ENCODE data around the gene RASGRF2.

The RASGRF2 gene

GRCh38 chr5:81202655-81203054 is 242.5 kb downstream of the RASGRF2 start:
- H3K4me3 ChIP-seq (ENCODE audit: low read depth, low read length) = no peak overlapping the region
- POLR2A ChIA-PET = no interaction called here
- no peak for DNase-seq (ENCODE audit: low read depth, low spot score)
- CTCF ChIA-PET = interaction anchor here (1.0 to 1.9 kb wide), 3 partner anchors 9 to 963 kb away, joined by 3 to 6 read pairs (median 3); no protein-coding TSS in a partner anchor
- TF ChIP-seq, protein P1, sequence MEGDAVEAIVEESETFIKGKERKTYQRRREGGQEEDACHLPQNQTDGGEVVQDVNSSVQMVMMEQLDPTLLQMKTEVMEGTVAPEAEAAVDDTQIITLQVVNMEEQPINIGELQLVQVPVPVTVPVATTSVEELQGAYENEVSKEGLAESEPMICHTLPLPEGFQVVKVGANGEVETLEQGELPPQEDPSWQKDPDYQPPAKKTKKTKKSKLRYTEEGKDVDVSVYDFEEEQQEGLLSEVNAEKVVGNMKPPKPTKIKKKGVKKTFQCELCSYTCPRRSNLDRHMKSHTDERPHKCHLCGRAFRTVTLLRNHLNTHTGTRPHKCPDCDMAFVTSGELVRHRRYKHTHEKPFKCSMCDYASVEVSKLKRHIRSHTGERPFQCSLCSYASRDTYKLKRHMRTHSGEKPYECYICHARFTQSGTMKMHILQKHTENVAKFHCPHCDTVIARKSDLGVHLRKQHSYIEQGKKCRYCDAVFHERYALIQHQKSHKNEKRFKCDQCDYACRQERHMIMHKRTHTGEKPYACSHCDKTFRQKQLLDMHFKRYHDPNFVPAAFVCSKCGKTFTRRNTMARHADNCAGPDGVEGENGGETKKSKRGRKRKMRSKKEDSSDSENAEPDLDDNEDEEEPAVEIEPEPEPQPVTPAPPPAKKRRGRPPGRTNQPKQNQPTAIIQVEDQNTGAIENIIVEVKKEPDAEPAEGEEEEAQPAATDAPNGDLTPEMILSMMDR (IDR thresholded peaks at IDR 0.05; ENCODE audit: insufficient read depth, low read length, missing control alignments) = no peak

DNA sequence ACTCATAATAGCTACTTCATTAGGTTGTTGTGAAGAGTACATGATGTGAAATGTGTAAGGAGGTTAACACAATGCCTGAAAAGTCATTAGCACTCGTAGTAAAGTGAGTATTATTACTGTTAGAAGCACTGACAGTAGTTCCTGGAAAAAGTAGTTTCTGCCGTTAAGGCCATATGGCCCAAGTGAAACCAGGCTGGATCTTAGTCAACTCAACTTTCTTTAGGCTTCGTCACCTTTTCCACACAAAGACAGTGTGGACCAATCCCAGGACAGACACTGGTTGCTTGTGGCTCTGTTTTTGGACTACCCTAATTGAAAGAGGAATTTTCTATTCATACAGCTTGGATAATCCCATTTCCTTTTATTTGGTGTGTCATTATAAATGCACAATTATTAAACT is 243.6 kb downstream of the RASGRF2 start:
- TF ChIP-seq, protein P1 (IDR thresholded peaks at IDR 0.05; ENCODE audit: insufficient read depth, low read length, missing control alignments) = no peak
- no peak overlapping the region for H3K4me3 ChIP-seq (ENCODE audit: low read depth, low read length)
- ChIA-PET POLR2A (no interaction called here), CTCF (interaction anchor here (1.5 to 2.6 kb wide), 3 partner anchors 9 to 13 kb away, joined by 3 to 23 read pairs (median 6); no protein-coding TSS in a partner anchor)
- DNase-seq (ENCODE audit: low read depth, low spot score) = no peak

DNA sequence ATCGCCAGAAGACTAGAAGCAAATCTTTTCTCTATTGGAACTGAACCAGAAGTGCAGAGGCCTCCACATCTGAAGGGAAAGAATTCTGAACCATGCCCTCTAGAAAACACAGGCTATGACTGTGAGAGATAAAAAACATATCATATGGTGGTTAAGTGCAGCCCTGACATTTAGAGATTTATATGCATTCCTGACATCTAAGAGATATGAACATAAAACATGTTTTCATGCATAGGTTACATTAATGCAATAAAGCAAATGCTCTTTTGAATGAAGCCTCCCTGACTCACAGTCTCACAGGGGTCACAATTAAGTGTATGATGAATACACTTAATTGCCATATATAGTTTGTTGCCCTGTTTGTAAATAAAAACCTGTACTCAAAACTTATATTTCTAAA is 244.0 kb downstream of the RASGRF2 start:
- POLR2A ChIA-PET = no interaction called here
- CTCF ChIA-PET = interaction anchor here (1.1 to 2.6 kb wide), 4 partner anchors 9 to 96 kb away, joined by 3 to 23 read pairs (median 4); no protein-coding TSS in a partner anchor
- TF ChIP-seq, protein P1 (IDR thresholded peaks at IDR 0.05; ENCODE audit: insufficient read depth, low read length, missing control alignments) = no peak
- no peak for DNase-seq (ENCODE audit: low read depth, low spot score)
- no peak overlapping the region for H3K4me3 ChIP-seq (ENCODE audit: low read depth, low read length)

- H3K4me3 ChIP-seq (ENCODE audit: low read depth, low read length) = no peak overlapping the region
- ChIA-PET CTCF (interaction anchor here (1.1 to 2.6 kb wide), 4 partner anchors 10 to 522 kb away, joined by 3 to 23 read pairs (median 4); no protein-coding TSS in a partner anchor), POLR2A (no interaction called here)
- no peak for DNase-seq (ENCODE audit: low read depth, low spot score)
- TF ChIP-seq, protein P1 (IDR thresholded peaks at IDR 0.05; ENCODE audit: insufficient read depth, low read length, missing control alignments) = no peak
These were observed 244.9 kb downstream of the RASGRF2 start for GRCh38 chr5:81205058-81205457.

GRCh38 chr5:81207009-81207408 is 246.8 kb downstream of the RASGRF2 start:
- ChIA-PET CTCF (interaction anchor here (0.6 to 2.9 kb wide), 3 partner anchors 12 to 520 kb away, joined by 3 to 21 read pairs (median 10); no protein-coding TSS in a partner anchor), POLR2A (no interaction called here)
- no peak overlapping the region for H3K4me3 ChIP-seq (ENCODE audit: low read depth, low read length)
- DNase-seq (ENCODE audit: low read depth, low spot score) = no peak
- TF ChIP-seq, protein P1 (IDR thresholded peaks at IDR 0.05; ENCODE audit: insufficient read depth, low read length, missing control alignments) = peak; percentile 32

DNA sequence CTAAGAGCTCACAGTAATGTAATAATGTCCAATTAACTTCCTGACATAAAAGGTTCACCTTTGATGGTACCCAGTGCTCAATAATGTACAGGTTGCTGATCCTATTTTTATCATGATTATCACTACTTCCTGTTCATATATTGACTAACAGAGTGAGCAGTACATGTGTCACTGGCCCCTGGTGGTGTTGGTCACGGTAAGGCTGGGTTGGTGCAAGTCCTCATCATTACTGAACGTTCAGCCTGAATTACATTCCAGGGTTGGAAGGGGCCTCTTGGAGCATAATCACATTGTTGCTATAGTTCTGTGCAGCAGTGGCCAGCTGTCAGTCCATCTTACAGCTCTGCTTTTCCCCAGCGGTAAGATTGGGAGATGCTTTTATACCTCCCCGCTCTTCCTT is 248.7 kb downstream of the RASGRF2 start:
- H3K4me3 ChIP-seq (ENCODE audit: low read depth, low read length) = no peak overlapping the region
- CTCF ChIA-PET = interaction anchor here (1.0 to 2.9 kb wide), 4 partner anchors 13 to 100 kb away, joined by 3 to 21 read pairs (median 5); no protein-coding TSS in a partner anchor
- no peak for DNase-seq (ENCODE audit: low read depth, low spot score)
- POLR2A ChIA-PET = interaction anchor here (0.7 kb wide), 1 partner anchor 846 kb away, joined by 4 read pairs; no protein-coding TSS in a partner anchor
- TF ChIP-seq, protein P1 (IDR thresholded peaks at IDR 0.05; ENCODE audit: insufficient read depth, low read length, missing control alignments) = no peak

Measured in AG04449 (cell line).